ENCODE results near the gene WNT7B.

WNT7B gene

GRCh38 chr22:45976254-45977002, 534 bp downstream of the WNT7B start:
- peak overlapping the region; percentile 88; the same call in 1 of the 2 replicates for H3K4me2 ChIP-seq (ENCODE audit: low read length)
- peaks cover 43% of the 10 kb centered on the region for H3K27me3 ChIP-seq (ENCODE audit: control insufficient read depth, low read length)
- H3K9me2 ChIP-seq (replicated peaks; ENCODE audit: control insufficient read depth, low read length), result no peaks in the 10 kb centered on the region
- H4K20me1 ChIP-seq (ENCODE audit: control insufficient read depth, insufficient read depth, low read depth, low read length), result 0 out of 2 replicates have a peak, but pooled peaks cover 5% of the 10 kb centered on the region
- H3F3A ChIP-seq (ENCODE audit: control insufficient read depth, insufficient read depth), result 0 out of 2 replicates have a peak, but pooled peaks cover 3% of the 10 kb centered on the region
- H3K27ac ChIP-seq (ENCODE audit: low read depth, low read length), result no peak overlapping the region
- H3K9me3 ChIP-seq (ENCODE audit: control insufficient read depth, insufficient read depth, low read length), result no peaks in the 10 kb centered on the region
- 0 out of 2 replicates have a peak overlapping the region, but pooled peaks have one; percentile 32 for H3K4me3 ChIP-seq (ENCODE audit: low read length)
- no peaks in the 10 kb centered on the region for H3K36me3 ChIP-seq (ENCODE audit: control insufficient read depth, low read length)
- peaks cover 16% of the 10 kb centered on the region for H3K4me1 ChIP-seq (ENCODE audit: control insufficient read depth, low read length)
- TF ChIP-seq, protein P1, sequence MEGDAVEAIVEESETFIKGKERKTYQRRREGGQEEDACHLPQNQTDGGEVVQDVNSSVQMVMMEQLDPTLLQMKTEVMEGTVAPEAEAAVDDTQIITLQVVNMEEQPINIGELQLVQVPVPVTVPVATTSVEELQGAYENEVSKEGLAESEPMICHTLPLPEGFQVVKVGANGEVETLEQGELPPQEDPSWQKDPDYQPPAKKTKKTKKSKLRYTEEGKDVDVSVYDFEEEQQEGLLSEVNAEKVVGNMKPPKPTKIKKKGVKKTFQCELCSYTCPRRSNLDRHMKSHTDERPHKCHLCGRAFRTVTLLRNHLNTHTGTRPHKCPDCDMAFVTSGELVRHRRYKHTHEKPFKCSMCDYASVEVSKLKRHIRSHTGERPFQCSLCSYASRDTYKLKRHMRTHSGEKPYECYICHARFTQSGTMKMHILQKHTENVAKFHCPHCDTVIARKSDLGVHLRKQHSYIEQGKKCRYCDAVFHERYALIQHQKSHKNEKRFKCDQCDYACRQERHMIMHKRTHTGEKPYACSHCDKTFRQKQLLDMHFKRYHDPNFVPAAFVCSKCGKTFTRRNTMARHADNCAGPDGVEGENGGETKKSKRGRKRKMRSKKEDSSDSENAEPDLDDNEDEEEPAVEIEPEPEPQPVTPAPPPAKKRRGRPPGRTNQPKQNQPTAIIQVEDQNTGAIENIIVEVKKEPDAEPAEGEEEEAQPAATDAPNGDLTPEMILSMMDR (IDR thresholded peaks at IDR 0.05; ENCODE audit: low read depth, low read length, poor library complexity, severe bottlenecking), result no peak
- no peak for TF ChIP-seq EZH2phosphoT487 (IDR thresholded peaks at IDR 0.05; ENCODE audit: borderline replicate concordance, low read length)
- no peaks in the 10 kb centered on the region for H3K79me2 ChIP-seq (ENCODE audit: control insufficient read depth, low read length)

- no peak overlapping the region for H3K27ac ChIP-seq (ENCODE audit: low read depth, low read length)
Observed at GRCh38 chr22:45975164-45976161, 1.5 kb downstream of the WNT7B start.

GRCh38 chr22:45974498-45974897, 2.5 kb downstream of the WNT7B start:
- H3K27me3 ChIP-seq (ENCODE audit: control insufficient read depth, low read length), result peaks cover 43% of the 10 kb centered on the region
- peaks cover 15% of the 10 kb centered on the region for H3K4me1 ChIP-seq (ENCODE audit: control insufficient read depth, low read length)
- 0 out of 2 replicates have a peak, but pooled peaks cover 5% of the 10 kb centered on the region for H4K20me1 ChIP-seq (ENCODE audit: control insufficient read depth, insufficient read depth, low read depth, low read length)
- no peaks in the 10 kb centered on the region for H3K9me2 ChIP-seq (replicated peaks; ENCODE audit: control insufficient read depth, low read length)
- no peak overlapping the region for H3K4me2 ChIP-seq (ENCODE audit: low read length)
- no peaks in the 10 kb centered on the region for H3K79me2 ChIP-seq (ENCODE audit: control insufficient read depth, low read length)
- H3K36me3 ChIP-seq (ENCODE audit: control insufficient read depth, low read length), result no peaks in the 10 kb centered on the region
- no peak for TF ChIP-seq EZH2phosphoT487 (IDR thresholded peaks at IDR 0.05; ENCODE audit: borderline replicate concordance, low read length)
- TF ChIP-seq, protein P1 (IDR thresholded peaks at IDR 0.05; ENCODE audit: low read depth, low read length, poor library complexity, severe bottlenecking), result no peak
- 0 out of 2 replicates have a peak, but pooled peaks cover 3% of the 10 kb centered on the region for H3F3A ChIP-seq (ENCODE audit: control insufficient read depth, insufficient read depth)
- no peaks in the 10 kb centered on the region for H3K9me3 ChIP-seq (ENCODE audit: control insufficient read depth, insufficient read depth, low read length)
- no peak overlapping the region for H3K27ac ChIP-seq (ENCODE audit: low read depth, low read length)
- H3K4me3 ChIP-seq (ENCODE audit: low read length), result no peak overlapping the region

More at GRCh38 chr22:45975164-45976161, 1.5 kb downstream of the WNT7B start:
- H3K27me3 ChIP-seq (ENCODE audit: control insufficient read depth, low read length), result peaks cover 43% of the 10 kb centered on the region
- no peak overlapping the region for H3K4me3 ChIP-seq (ENCODE audit: low read length)
- H3K9me3 ChIP-seq (ENCODE audit: control insufficient read depth, insufficient read depth, low read length), result no peaks in the 10 kb centered on the region
- H3K4me1 ChIP-seq (ENCODE audit: control insufficient read depth, low read length), result peaks cover 16% of the 10 kb centered on the region
- no peaks in the 10 kb centered on the region for H3K9me2 ChIP-seq (replicated peaks; ENCODE audit: control insufficient read depth, low read length)
- no peaks in the 10 kb centered on the region for H3K36me3 ChIP-seq (ENCODE audit: control insufficient read depth, low read length)
- H3F3A ChIP-seq (ENCODE audit: control insufficient read depth, insufficient read depth), result 0 out of 2 replicates have a peak, but pooled peaks cover 3% of the 10 kb centered on the region
- no peaks in the 10 kb centered on the region for H3K79me2 ChIP-seq (ENCODE audit: control insufficient read depth, low read length)
- H3K4me2 ChIP-seq (ENCODE audit: low read length), result no peak overlapping the region
- TF ChIP-seq EZH2phosphoT487 (IDR thresholded peaks at IDR 0.05; ENCODE audit: borderline replicate concordance, low read length), result no peak
- TF ChIP-seq, protein P1 (IDR thresholded peaks at IDR 0.05; ENCODE audit: low read depth, low read length, poor library complexity, severe bottlenecking), result no peak
- 0 out of 2 replicates have a peak, but pooled peaks cover 5% of the 10 kb centered on the region for H4K20me1 ChIP-seq (ENCODE audit: control insufficient read depth, insufficient read depth, low read depth, low read length)
